Left ventricle myocardium inferior (tissue), 1 donor: Measurements from ENCODE around the gene MMP24. TPM values are rescaled to one million over a fixed set of nuclear protein-coding genes. Genes with fewer than 3 reads are reported as not detected.
"Not testable (repeated sequence)": the region's sequence is repeated elsewhere in the genome, so short reads cannot be mapped to it uniquely, and the experiment has no call there.

Source experiments
- DNase-seq: peaks from one replicate; pipeline ENCODE4 v3.0.0-alpha.2; 2020
- H3K27ac ChIP-seq: fragments of 200-600 bp; replicated peaks from 2 replicates; pipeline ENCODE4 v1.8.0; 2021
- H3K27me3 ChIP-seq: fragments of 200-600 bp; 2 replicates; pipeline ENCODE4 v1.8.0; 2021; ENCODE audit warnings: low read depth
- H3K36me3 ChIP-seq: fragments of 200-600 bp; 2 replicates; pipeline ENCODE4 v1.8.0; 2021
- H3K4me1 ChIP-seq: fragments of 200-600 bp; 2 replicates; pipeline ENCODE4 v1.8.0; 2021
- H3K4me3 ChIP-seq: fragments of 200-600 bp; 2 replicates; pipeline ENCODE4 v1.8.0; 2021; ENCODE audit warnings: mild to moderate bottlenecking, moderate library complexity
- H3K9me3 ChIP-seq: fragments of 200-600 bp; replicated peaks from 2 replicates; pipeline ENCODE4 v1.8.0; 2021
- CTCF ChIP-seq: fragments of 200-600 bp; IDR thresholded peaks from 2 replicates; pipeline ENCODE4 v1.8.0; 2021; ENCODE audit warnings: antibody characterized with exemption, mild to moderate bottlenecking, borderline replicate concordance
- intact Hi-C: fragments of 100-400 bp; cut with micrococcal nuclease; formaldehyde crosslinking; loops from one replicate; pipeline ENCODE4 v1.11.0; 2022
- total RNA-seq: library from RNA; stranded (reverse); fragmentation: NEBNext Ultra II Directional; extraction: Animal tissue kit (Norgen Biotek cat#: 25700); gene quantifications from one replicate; pipeline ENCODE4 v1.2.1, GENCODE V29; 2021
- donor health status: DM: no; HTN: yes; CAD: no; lungs with severe emphysema.

Gene MMP24
- total RNA-seq, 1 donor from 2014 or later = 0.25 TPM

- intact Hi-C loops = no loop called here
- Histone ChIP-seq H3K27ac (no peak overlapping the region), H3K9me3 (no peaks in the 10 kb centered on the region), H3K4me3 (no peak overlapping the region), H3K36me3 (no peaks in the 10 kb centered on the region), H3K27me3 (no peaks in the 10 kb centered on the region), H3K4me1 (no peaks in the 10 kb centered on the region)
- TF ChIP-seq CTCF = no peak
- DNase-seq = no peak
These were observed 20.2 kb downstream of the MMP24 start for GRCh38 chr20:35246723-35247122.

- intact Hi-C loops = no loop called here
- no peaks in the 10 kb centered on the region for H3K36me3 ChIP-seq
- no peak for TF ChIP-seq CTCF
- H3K9me3 ChIP-seq = no peaks in the 10 kb centered on the region
- H3K4me1 ChIP-seq = no peaks in the 10 kb centered on the region
- no peak overlapping the region for H3K27ac ChIP-seq
- H3K4me3 ChIP-seq = no peak overlapping the region
- H3K27me3 ChIP-seq = no peaks in the 10 kb centered on the region
- DNase-seq = no peak
These were observed 22.4 kb downstream of the MMP24 start for GRCh38 chr20:35248641-35249475.

- Histone ChIP-seq H3K27ac (no peak overlapping the region), H3K4me3 (no peak overlapping the region), H3K27me3 (no peaks in the 10 kb centered on the region), H3K36me3 (no peaks in the 10 kb centered on the region), H3K4me1 (no peaks in the 10 kb centered on the region), H3K9me3 (no peaks in the 10 kb centered on the region)
- no peak for DNase-seq
- intact Hi-C loops = no loop called here
- TF ChIP-seq CTCF = no peak
These were observed 25.1 kb downstream of the MMP24 start for GRCh38 chr20:35251613-35251940.

GRCh38 chr20:35252037-35252461, 25.6 kb downstream of the MMP24 start:
- H3K4me3 ChIP-seq = no peak overlapping the region
- intact Hi-C loops = no loop called here

GRCh38 chr20:35252598-35252997, 26.1 kb downstream of the MMP24 start:
- DNase-seq, intact Hi-C loops, H3K27ac ChIP-seq, H3K9me3 ChIP-seq, H3K4me3 ChIP-seq, H3K4me1 ChIP-seq, H3K36me3 ChIP-seq, H3K27me3 ChIP-seq: not testable (repeated sequence)

More at GRCh38 chr20:35252037-35252461, 25.6 kb downstream of the MMP24 start:
- Histone ChIP-seq H3K27me3 (no peaks in the 10 kb centered on the region), H3K36me3 (no peaks in the 10 kb centered on the region), H3K9me3 (no peaks in the 10 kb centered on the region), H3K27ac (no peak overlapping the region), H3K4me1 (peaks cover 4% of the 10 kb centered on the region)
- no peak for DNase-seq
- no peak for TF ChIP-seq CTCF

GRCh38 chr20:35253010-35253409, 26.5 kb downstream of the MMP24 start:
- peaks cover 14% of the 10 kb centered on the region for H3K4me1 ChIP-seq
- intact Hi-C loops = no loop called here
- H3K36me3 ChIP-seq = no peaks in the 10 kb centered on the region
- DNase-seq = no peak
- H3K4me3 ChIP-seq = no peak overlapping the region
- no peaks in the 10 kb centered on the region for H3K27me3 ChIP-seq
- no peaks in the 10 kb centered on the region for H3K9me3 ChIP-seq
- no peak overlapping the region for H3K27ac ChIP-seq
- TF ChIP-seq CTCF = no peak
